ENCODE measurements around the gene PPP4R2.

Gene PPP4R2, protein sequence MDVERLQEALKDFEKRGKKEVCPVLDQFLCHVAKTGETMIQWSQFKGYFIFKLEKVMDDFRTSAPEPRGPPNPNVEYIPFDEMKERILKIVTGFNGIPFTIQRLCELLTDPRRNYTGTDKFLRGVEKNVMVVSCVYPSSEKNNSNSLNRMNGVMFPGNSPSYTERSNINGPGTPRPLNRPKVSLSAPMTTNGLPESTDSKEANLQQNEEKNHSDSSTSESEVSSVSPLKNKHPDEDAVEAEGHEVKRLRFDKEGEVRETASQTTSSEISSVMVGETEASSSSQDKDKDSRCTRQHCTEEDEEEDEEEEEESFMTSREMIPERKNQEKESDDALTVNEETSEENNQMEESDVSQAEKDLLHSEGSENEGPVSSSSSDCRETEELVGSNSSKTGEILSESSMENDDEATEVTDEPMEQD

GRCh38 chr3:72996473-72997333, at the start of gene PPP4R2:
Gene PPP4R2 (plus strand): TSS chr3:72996811. CDS start chr3:72997038, 227 bp downstream.
- DNase-seq (ENCODE audit: low read depth, low spot score) = no peak

DNA sequence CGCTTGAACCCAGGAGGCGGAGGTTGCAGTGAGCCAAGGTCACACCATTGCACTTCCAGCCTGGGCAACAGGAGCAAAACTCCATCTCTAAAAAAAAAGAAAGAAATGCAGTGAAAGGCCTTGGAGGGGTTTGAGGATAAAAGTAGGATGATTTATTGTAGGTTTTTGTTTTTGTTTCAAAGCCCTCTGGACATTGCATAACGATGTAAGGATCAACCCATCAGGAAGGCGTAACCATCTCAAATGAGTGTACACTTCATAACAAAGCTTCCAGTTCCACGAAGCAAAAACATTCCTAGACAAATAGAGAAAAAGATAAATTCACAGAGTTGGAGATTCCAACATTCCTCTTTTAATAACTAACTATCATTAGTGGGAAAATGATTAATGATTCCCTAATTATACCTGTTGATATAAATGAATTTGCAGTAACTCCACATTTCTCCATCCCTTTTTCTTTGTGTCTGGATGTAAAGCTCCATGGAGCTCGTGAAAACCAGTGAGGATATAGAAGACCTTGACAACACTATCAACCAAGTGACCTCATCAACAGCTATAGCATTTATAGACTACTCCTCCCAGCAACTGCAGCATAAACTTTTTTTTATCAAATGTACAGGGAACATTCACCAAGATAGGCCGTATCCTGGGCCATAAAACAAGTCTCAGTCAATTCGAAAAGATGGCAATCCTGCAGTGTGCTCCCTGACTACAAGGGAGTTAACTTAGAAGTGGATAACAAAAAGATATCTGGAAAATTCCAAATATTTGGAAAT, 48.7 kb upstream of the PPP4R2 start:
- no peak for DNase-seq (ENCODE audit: low read depth, low spot score)

GRCh38 chr3:72949016-72949415, 47.6 kb upstream of the PPP4R2 start:
- DNase-seq (ENCODE audit: low read depth, low spot score) = no peak

- DNase-seq (ENCODE audit: low read depth, low spot score) = no peak
Observed at GRCh38 chr3:72950372-72950771, 46.2 kb upstream of the PPP4R2 start.

DNA sequence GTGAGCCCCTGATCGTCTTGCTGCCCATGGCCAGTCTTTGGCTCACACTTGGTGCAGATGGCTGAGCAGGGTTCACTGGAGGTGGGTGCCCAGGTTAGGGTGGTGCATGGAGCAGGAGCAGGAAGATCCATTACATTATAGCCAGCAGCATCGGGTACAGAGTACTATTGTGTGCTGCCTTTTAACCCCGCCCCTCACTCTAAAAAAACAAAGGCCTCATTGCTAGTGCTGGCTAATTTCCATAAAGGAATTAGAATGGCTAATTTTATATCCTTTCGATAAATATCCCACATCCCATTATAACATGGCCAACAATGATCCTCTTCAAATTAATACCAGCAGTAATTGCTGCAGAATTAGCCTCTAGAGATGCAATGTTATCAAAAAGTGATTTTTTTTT, 45.8 kb upstream of the PPP4R2 start:
- no peak for DNase-seq (ENCODE audit: low read depth, low spot score)

DNA sequence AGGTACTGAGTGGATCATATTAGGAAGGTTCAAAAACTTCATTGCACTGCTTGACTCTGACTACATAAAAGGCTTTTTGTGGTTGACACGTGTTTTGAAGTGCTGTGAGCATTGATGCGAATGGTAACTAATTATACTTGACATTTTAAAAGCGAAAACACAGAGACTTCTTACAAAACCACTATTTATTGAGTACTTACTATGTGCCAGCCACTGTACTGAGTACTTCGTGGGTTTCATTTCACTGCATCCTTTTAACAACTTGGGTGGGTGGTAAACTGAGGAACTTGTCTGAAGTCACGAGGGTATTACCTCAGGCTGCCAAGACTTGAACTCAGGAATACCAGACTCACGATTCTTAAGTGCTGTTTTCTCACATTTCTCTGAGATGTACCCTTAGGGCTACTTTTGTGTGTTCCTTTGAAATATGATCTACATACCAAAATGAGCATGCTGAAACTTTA, 45.3 kb upstream of the PPP4R2 start:
- DNase-seq (ENCODE audit: low read depth, low spot score) = no peak

- no peak for DNase-seq (ENCODE audit: low read depth, low spot score)
Observed at GRCh38 chr3:72953325-72953956, 43.2 kb upstream of the PPP4R2 start.

DNA sequence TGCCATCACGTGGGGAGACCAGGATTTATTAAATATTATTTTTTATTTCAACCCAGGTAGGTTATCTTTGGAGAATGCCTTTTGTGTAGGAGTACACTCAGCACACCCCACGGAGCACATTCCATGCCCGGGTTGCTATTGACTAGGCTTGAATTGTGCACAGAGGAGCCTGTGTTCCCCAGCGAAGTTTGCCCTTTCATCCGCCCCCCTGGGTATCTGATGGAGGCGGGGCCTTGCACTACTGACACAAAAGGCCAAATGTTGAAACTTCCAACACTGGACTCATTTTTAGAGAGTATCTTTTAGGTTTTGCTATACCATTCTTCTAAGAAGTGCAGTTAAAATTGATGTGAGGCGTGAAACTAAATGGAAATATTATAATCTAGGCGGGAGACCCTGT, 39.3 kb upstream of the PPP4R2 start:
- DNase-seq (ENCODE audit: low read depth, low spot score) = no peak

DNA sequence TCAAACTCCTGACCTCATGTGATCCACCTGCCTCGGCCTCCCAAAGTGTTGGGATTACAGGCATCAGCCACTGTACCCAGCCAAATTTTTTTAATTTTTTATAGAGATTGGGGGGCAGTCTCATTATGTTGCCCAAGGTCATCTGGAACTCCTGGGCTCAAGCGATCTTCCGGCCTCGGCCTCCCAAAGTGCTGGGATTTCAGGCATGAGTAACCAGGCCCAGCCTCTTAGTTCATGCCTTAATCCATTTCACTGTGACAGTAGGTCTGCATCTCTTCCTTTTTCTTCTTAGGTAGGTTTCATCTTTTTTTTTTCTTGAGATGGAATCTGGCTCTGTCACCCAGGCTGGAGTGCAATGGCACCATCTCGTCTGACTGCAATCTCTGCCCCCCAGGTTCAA, 37.3 kb upstream of the PPP4R2 start:
- DNase-seq (ENCODE audit: low read depth, low spot score) = no peak

DNA sequence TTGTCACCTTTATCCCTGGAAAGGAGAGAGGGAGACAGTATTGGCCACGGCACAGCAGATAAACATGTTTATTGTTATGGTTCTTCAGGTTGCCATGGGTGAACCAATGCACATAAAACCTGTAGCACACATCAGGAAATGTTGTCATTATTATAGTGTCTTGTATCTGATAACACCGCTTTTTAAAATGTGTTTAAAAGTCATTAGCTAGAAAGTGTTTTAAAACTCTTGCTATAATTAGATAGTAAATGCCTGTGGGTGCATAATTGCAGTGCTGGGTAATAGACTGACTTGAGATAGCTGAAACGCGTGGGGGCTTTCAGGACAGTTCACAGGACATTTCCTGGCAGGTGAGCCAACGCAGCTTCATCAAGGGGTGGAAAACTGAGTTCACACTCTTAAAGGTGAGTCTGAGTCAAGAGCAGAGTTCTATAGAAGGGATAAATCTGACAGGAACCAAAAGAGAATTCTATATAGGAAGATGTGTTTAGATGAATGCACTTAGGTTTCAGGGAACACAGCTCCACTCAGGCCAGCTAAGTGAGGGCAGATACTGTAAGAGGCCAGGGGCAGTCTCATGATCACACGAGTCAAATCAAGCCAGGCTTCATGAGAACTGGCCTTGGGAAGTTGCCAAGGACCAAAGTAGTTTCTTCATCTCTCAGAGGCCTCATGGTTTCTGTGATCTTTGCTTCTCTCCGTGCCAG, 35.6 kb upstream of the PPP4R2 start:
- no peak for DNase-seq (ENCODE audit: low read depth, low spot score)

- DNase-seq (ENCODE audit: low read depth, low spot score) = no peak
Observed at GRCh38 chr3:72961752-72962151, 34.9 kb upstream of the PPP4R2 start.

GRCh38 chr3:72962317-72962716, 34.3 kb upstream of the PPP4R2 start:
- no peak for DNase-seq (ENCODE audit: low read depth, low spot score)

- DNase-seq (ENCODE audit: low read depth, low spot score) = no peak
Observed at GRCh38 chr3:72964633-72965032, 32.0 kb upstream of the PPP4R2 start.

DNA sequence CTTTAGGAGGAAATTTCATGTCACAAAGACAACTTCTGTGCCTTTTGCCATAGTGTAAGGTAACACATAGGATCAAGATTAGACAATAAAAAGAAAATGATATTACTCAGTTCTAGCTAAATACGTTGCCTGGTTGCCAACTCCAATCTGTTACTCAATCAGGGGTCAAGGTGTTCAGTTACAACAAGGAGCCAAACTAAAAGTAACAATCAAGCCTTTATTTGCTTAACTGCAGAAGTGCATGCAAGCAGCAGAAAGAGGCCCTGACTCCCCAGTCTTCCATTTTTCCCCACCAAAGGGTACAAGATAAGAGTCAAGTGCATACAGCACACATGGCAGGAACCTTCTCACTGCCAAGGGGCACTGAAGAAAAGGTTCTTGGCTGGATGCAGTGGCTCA, 28.3 kb upstream of the PPP4R2 start:
- DNase-seq (ENCODE audit: low read depth, low spot score) = no peak

DNA sequence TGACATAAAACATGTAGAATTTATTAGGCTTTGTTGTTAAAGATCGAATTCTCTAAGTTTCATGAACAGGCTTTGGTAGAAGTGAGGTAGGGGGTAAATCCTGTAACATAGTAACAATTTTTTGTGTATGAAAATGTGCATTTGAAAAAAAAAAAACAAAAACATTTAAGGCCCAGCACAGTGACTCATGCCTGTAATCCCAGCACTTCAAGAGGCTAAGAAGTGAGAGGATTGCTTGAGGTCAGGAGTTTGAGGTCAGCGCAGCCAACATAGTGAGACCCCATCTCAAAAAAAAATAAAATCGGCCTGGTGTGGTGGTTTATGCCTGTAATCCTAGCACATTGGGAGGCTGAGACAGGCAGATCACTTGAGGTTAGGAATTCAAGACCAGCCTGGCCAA, 26.8 kb upstream of the PPP4R2 start:
- no peak for DNase-seq (ENCODE audit: low read depth, low spot score)

- no peak for DNase-seq (ENCODE audit: low read depth, low spot score)
Observed at GRCh38 chr3:72970942-72971341, 25.7 kb upstream of the PPP4R2 start.

DNA sequence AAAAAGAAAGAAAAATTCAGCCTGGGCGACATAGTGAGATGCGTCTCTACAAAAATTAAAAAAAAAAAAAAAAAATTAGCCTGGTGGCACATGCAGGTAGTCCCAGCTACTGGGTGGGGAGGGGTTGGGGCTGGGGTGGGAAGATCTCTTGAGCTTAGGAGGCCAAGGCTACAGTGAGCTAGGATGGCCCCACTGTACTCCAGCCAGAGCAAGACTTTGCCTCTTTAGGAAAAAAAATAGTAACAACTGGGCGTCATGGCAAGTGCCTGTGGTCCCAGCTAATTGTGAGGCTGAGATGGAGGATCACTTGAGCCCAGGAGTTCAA, 23.9 kb upstream of the PPP4R2 start:
- no peak for DNase-seq (ENCODE audit: low read depth, low spot score)

DNA sequence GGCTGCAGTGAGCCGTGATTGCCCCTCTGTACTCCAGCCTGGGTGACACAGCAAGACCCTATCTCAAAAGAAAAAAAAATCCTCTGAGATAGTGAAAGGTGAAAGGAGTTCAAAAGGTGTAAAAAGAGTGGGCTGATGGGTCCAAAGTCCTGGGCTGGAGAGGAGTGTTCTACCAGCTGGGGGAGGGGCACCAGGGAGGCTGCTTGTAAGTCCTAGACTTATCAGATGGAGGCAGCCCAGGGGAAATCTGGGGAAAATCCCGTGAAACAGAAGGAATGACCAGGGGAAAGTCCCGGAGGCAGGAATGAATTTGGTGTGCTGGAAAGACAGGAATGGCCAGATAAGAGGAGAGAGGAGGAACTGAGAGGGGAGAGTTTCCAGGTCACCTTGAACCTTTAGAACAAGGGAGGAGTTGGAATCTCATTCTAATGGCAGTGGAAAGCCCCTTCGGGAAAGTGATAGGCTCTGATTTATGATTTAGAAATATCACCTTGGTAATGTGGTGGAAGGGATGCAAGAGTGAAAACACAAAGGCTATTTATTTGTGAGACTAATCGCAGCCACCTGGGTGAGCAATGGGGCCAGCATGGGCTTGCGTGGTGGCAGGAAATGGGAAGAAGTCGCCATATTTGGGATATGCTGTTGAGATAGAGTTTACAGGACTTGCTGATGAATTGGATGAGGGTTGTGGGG, 23.4 kb upstream of the PPP4R2 start:
- no peak for DNase-seq (ENCODE audit: low read depth, low spot score)

- DNase-seq (ENCODE audit: low read depth, low spot score) = no peak
Observed at GRCh38 chr3:72973786-72974185, 22.8 kb upstream of the PPP4R2 start.

- no peak for DNase-seq (ENCODE audit: low read depth, low spot score)
Observed at GRCh38 chr3:72974956-72975355, 21.7 kb upstream of the PPP4R2 start.
